ENCODE results near the gene THUMPD3.

Gene THUMPD3

GRCh38 chr3:9339761-9340471 is 22.9 kb upstream of the THUMPD3 start:
- no peaks in the 10 kb centered on the region for H3K79me2 ChIP-seq (ENCODE audit: insufficient read depth, low read length)
- H2AFZ ChIP-seq (ENCODE audit: low read length) = no peak overlapping the region
- no peaks in the 10 kb centered on the region for H3K27me3 ChIP-seq (ENCODE audit: insufficient read depth, low read length, poor library complexity, severe bottlenecking)
- H3K4me3 ChIP-seq (ENCODE audit: low read length, poor library complexity, severe bottlenecking) = no peak overlapping the region
- H3K9me2 ChIP-seq (replicated peaks; ENCODE audit: low read depth, low read length) = no peaks in the 10 kb centered on the region
- no peaks in the 10 kb centered on the region for H3K4me1 ChIP-seq (ENCODE audit: insufficient read depth, low read length, poor library complexity, severe bottlenecking)
- H3F3A ChIP-seq (ENCODE audit: low read depth) = no peaks in the 10 kb centered on the region
- no peaks in the 10 kb centered on the region for H3K36me3 ChIP-seq (ENCODE audit: insufficient read depth, low read length)
- TF ChIP-seq, protein P1, sequence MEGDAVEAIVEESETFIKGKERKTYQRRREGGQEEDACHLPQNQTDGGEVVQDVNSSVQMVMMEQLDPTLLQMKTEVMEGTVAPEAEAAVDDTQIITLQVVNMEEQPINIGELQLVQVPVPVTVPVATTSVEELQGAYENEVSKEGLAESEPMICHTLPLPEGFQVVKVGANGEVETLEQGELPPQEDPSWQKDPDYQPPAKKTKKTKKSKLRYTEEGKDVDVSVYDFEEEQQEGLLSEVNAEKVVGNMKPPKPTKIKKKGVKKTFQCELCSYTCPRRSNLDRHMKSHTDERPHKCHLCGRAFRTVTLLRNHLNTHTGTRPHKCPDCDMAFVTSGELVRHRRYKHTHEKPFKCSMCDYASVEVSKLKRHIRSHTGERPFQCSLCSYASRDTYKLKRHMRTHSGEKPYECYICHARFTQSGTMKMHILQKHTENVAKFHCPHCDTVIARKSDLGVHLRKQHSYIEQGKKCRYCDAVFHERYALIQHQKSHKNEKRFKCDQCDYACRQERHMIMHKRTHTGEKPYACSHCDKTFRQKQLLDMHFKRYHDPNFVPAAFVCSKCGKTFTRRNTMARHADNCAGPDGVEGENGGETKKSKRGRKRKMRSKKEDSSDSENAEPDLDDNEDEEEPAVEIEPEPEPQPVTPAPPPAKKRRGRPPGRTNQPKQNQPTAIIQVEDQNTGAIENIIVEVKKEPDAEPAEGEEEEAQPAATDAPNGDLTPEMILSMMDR (conservative IDR thresholded peaks at IDR 0.05; ENCODE audit: low read length) = no peak
- no peak for TF ChIP-seq EZH2phosphoT487 (IDR thresholded peaks at IDR 0.05; ENCODE audit: borderline replicate concordance)
- H4K20me1 ChIP-seq (ENCODE audit: insufficient read depth, low read length, poor library complexity, severe bottlenecking) = no peaks in the 10 kb centered on the region
- H3K9ac ChIP-seq (ENCODE audit: low read depth, low read length, poor library complexity, severe bottlenecking) = no peak overlapping the region
- H3K9me3 ChIP-seq (ENCODE audit: insufficient read depth, low read depth, low read length) = no peaks in the 10 kb centered on the region
- H3K4me2 ChIP-seq (ENCODE audit: low read depth, low read length, poor library complexity, severe bottlenecking) = no peak overlapping the region

DNA sequence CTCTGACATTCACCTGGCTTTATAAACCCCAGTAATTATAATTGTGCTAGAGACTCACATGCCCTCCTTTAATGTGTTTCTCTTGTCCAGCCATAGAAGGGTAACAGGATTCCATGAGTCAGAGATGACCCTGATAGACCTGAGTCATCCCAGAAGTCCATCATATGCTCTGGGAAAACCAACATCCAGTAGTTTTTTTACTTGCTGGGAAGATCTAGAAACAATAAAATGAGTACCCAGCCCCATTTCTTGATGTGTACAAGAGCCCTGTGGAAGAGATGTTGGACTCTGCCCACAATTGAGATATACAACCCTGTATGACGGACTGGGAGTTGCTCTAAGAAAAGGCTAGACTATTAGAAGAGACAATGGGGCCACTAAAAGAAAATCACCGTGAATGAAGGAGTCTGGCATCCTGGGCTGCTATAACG is 22.4 kb upstream of the THUMPD3 start:
- H3K79me2 ChIP-seq (ENCODE audit: insufficient read depth, low read length) = no peaks in the 10 kb centered on the region
- H3K36me3 ChIP-seq (ENCODE audit: insufficient read depth, low read length) = no peaks in the 10 kb centered on the region
- no peaks in the 10 kb centered on the region for H4K20me1 ChIP-seq (ENCODE audit: insufficient read depth, low read length, poor library complexity, severe bottlenecking)
- no peak overlapping the region for H2AFZ ChIP-seq (ENCODE audit: low read length)
- TF ChIP-seq, protein P1 (conservative IDR thresholded peaks at IDR 0.05; ENCODE audit: low read length) = no peak
- TF ChIP-seq EZH2phosphoT487 (IDR thresholded peaks at IDR 0.05; ENCODE audit: borderline replicate concordance) = no peak
- no peaks in the 10 kb centered on the region for H3K27me3 ChIP-seq (ENCODE audit: insufficient read depth, low read length, poor library complexity, severe bottlenecking)
- H3K4me2 ChIP-seq (ENCODE audit: low read depth, low read length, poor library complexity, severe bottlenecking) = no peak overlapping the region
- H3F3A ChIP-seq (ENCODE audit: low read depth) = no peaks in the 10 kb centered on the region
- H3K4me3 ChIP-seq (ENCODE audit: low read length, poor library complexity, severe bottlenecking) = no peak overlapping the region
- H3K4me1 ChIP-seq (ENCODE audit: insufficient read depth, low read length, poor library complexity, severe bottlenecking) = no peaks in the 10 kb centered on the region
- no peaks in the 10 kb centered on the region for H3K9me3 ChIP-seq (ENCODE audit: insufficient read depth, low read depth, low read length)
- H3K9me2 ChIP-seq (replicated peaks; ENCODE audit: low read depth, low read length) = no peaks in the 10 kb centered on the region
- no peak overlapping the region for H3K9ac ChIP-seq (ENCODE audit: low read depth, low read length, poor library complexity, severe bottlenecking)

GRCh38 chr3:9342696-9343095 is 20.2 kb upstream of the THUMPD3 start:
- no peaks in the 10 kb centered on the region for H3F3A ChIP-seq (ENCODE audit: low read depth)
- no peaks in the 10 kb centered on the region for H3K27me3 ChIP-seq (ENCODE audit: insufficient read depth, low read length, poor library complexity, severe bottlenecking)
- no peak overlapping the region for H3K9ac ChIP-seq (ENCODE audit: low read depth, low read length, poor library complexity, severe bottlenecking)
- H3K79me2 ChIP-seq (ENCODE audit: insufficient read depth, low read length) = no peaks in the 10 kb centered on the region
- H3K9me2 ChIP-seq (replicated peaks; ENCODE audit: low read depth, low read length) = no peaks in the 10 kb centered on the region
- no peak overlapping the region for H2AFZ ChIP-seq (ENCODE audit: low read length)
- no peaks in the 10 kb centered on the region for H3K4me1 ChIP-seq (ENCODE audit: insufficient read depth, low read length, poor library complexity, severe bottlenecking)
- no peaks in the 10 kb centered on the region for H3K9me3 ChIP-seq (ENCODE audit: insufficient read depth, low read depth, low read length)
- TF ChIP-seq EZH2phosphoT487 (IDR thresholded peaks at IDR 0.05; ENCODE audit: borderline replicate concordance) = no peak
- TF ChIP-seq, protein P1 (conservative IDR thresholded peaks at IDR 0.05; ENCODE audit: low read length) = no peak
- no peaks in the 10 kb centered on the region for H3K36me3 ChIP-seq (ENCODE audit: insufficient read depth, low read length)
- no peak overlapping the region for H3K4me2 ChIP-seq (ENCODE audit: low read depth, low read length, poor library complexity, severe bottlenecking)
- H3K4me3 ChIP-seq (ENCODE audit: low read length, poor library complexity, severe bottlenecking) = no peak overlapping the region
- H4K20me1 ChIP-seq (ENCODE audit: insufficient read depth, low read length, poor library complexity, severe bottlenecking) = no peaks in the 10 kb centered on the region
